Measurements from ENCODE around the gene RNF112. TPM values are rescaled to one million over a fixed set of nuclear protein-coding genes. Genes with fewer than 3 reads are reported as not detected.

Gene RNF112
- total RNA-seq, 1 experiment from 2014 or later = 4.9 TPM

GRCh38 chr17:19407601-19408345, 3.3 kb upstream of the RNF112 start (continued):
- no peak for TF ChIP-seq ATF2 (CRISPR knock-in tag; IDR thresholded peaks at IDR 0.05; ENCODE audit: borderline replicate concordance, low read depth)
- TF ChIP-seq GRHL2 (CRISPR knock-in tag; IDR thresholded peaks at IDR 0.05; ENCODE audit: insufficient replicate concordance, severe bottlenecking) = no peak
- TF ChIP-seq NFYB (CRISPR knock-in tag; conservative IDR thresholded peaks at IDR 0.05; ENCODE audit: low read depth) = no peak
- no peak for TF ChIP-seq SP1 (CRISPR knock-in tag; conservative IDR thresholded peaks at IDR 0.05)
- TF ChIP-seq NR3C1 (CRISPR knock-in tag; conservative IDR thresholded peaks at IDR 0.05; ENCODE audit: low read depth) = no peak
- TF ChIP-seq ELF4 (CRISPR knock-in tag; IDR thresholded peaks at IDR 0.05; ENCODE audit: low read depth) = no peak

DNA sequence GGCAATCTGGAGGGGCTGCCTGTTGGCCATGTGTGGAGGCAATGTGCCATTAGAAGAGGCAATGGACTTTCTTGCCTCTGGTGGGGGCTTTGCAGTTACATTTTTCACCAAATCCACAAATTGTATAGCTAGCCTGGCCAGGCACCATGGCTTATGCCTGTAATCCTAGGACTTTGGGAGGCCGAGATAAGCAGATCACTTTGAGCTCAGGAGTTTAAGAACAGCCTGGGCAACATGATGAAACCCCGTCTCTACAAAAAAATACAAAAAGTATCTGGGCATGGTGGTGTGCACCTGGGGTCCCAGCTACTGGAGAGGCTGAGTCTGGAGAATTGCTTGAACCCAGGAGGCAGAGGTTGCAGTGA, 2.7 kb upstream of the RNF112 start:
- peaks cover 3% of the 10 kb centered on the region; the same call in 1 of the 2 replicates for H3K9me3 Mint-ChIP-seq
- TF ChIP-seq CTCF (IDR thresholded peaks at IDR 0.05) = no peak
- TF ChIP-seq KAT7 (CRISPR knock-in tag; IDR thresholded peaks at IDR 0.05; ENCODE audit: borderline replicate concordance) = no peak
- TF ChIP-seq, protein P1, sequence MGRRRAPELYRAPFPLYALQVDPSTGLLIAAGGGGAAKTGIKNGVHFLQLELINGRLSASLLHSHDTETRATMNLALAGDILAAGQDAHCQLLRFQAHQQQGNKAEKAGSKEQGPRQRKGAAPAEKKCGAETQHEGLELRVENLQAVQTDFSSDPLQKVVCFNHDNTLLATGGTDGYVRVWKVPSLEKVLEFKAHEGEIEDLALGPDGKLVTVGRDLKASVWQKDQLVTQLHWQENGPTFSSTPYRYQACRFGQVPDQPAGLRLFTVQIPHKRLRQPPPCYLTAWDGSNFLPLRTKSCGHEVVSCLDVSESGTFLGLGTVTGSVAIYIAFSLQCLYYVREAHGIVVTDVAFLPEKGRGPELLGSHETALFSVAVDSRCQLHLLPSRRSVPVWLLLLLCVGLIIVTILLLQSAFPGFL (CRISPR knock-in tag; IDR thresholded peaks at IDR 0.05; ENCODE audit: borderline replicate concordance) = no peak
- TF ChIP-seq OVOL2 (CRISPR knock-in tag; IDR thresholded peaks at IDR 0.05; ENCODE audit: borderline replicate concordance) = no peak
- TF ChIP-seq, protein P2, sequence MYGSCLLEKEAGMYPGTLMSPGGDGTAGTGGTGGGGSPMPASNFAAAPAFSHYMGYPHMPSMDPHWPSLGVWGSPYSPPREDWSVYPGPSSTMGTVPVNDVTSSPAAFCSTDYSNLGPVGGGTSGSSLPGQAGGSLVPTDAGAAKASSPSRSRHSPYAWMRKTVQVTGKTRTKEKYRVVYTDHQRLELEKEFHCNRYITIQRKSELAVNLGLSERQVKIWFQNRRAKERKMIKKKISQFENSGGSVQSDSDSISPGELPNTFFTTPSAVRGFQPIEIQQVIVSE (CRISPR knock-in tag; IDR thresholded peaks at IDR 0.05; ENCODE audit: borderline replicate concordance) = no peak
- no peak for TF ChIP-seq NFYB (CRISPR knock-in tag; conservative IDR thresholded peaks at IDR 0.05; ENCODE audit: low read depth)
- no peak for TF ChIP-seq ZBTB43 (CRISPR knock-in tag; IDR thresholded peaks at IDR 0.05)
- TF ChIP-seq E2F4 (CRISPR knock-in tag; IDR thresholded peaks at IDR 0.05; ENCODE audit: borderline replicate concordance, low read depth) = no peak
- TF ChIP-seq E2F1 (CRISPR knock-in tag; IDR thresholded peaks at IDR 0.05) = no peak
- no peak for TF ChIP-seq ETV6 (CRISPR knock-in tag; IDR thresholded peaks at IDR 0.05)
- no peak for TF ChIP-seq TCF7 (CRISPR knock-in tag; IDR thresholded peaks at IDR 0.05; ENCODE audit: low read depth)
- TF ChIP-seq ZNF416 (CRISPR knock-in tag; IDR thresholded peaks at IDR 0.05) = no peak
- TF ChIP-seq, protein P3, sequence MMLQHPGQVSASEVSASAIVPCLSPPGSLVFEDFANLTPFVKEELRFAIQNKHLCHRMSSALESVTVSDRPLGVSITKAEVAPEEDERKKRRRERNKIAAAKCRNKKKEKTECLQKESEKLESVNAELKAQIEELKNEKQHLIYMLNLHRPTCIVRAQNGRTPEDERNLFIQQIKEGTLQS (CRISPR knock-in tag; conservative IDR thresholded peaks at IDR 0.05) = no peak
- TF ChIP-seq, protein P4, sequence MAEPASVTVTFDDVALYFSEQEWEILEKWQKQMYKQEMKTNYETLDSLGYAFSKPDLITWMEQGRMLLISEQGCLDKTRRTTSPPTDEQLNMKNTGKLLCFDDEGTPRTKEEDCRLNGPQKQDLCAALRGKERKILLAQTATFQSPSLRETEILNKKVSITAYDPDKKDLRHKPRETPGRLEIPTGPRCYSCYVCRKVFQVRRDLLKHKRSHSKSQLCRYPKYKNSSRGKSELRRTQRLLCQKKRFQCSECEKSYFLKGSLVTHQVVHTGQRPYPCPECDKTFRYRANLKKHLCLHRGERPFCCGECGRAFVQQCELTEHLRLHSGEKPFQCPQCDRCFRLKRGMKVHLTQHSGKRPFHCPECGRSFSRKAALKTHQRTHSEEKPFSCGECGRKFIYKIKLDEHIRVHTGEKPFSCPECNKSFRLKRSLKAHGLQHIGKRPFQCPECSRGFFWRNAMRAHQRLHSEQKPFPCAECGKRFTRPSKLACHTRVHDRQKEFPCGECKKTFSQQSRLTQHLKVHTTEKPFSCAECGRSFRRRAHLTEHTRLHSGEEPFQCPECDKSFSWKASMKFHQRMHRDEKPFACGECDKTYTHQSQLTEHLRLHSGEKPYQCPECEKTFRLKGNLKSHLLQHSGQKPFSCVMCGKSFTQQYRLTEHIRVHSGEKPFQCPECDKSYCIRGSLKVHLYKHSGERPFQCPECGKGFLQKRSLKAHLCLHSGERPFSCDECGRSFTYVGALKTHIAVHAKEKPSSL (CRISPR knock-in tag; conservative IDR thresholded peaks at IDR 0.05) = no peak
- TF ChIP-seq ZNF317 (CRISPR knock-in tag; IDR thresholded peaks at IDR 0.05; ENCODE audit: borderline replicate concordance, low read depth) = no peak
- TF ChIP-seq ZMAT4 (CRISPR knock-in tag; IDR thresholded peaks at IDR 0.05) = no peak
- ATAC-seq (no peak), DNase-seq (ENCODE audit: low spot score) (no peak)
- CTCF ChIA-PET = interaction anchor here (1.1 to 1.3 kb wide), 2 partner anchors 11 to 39 kb away, joined by 3 to 5 read pairs; no protein-coding TSS in a partner anchor
- no peak overlapping the region for H3K27ac Mint-ChIP-seq
- POLR2A ChIA-PET = no interaction called here
- no peaks in the 10 kb centered on the region for H3K36me3 Mint-ChIP-seq
- H3K4me3 Mint-ChIP-seq = no peak overlapping the region
- H3K27me3 Mint-ChIP-seq (ENCODE audit: low read depth) = no peaks in the 10 kb centered on the region; the same call in 1 of the 2 replicates
- peaks cover 19% of the 10 kb centered on the region for H3K4me1 Mint-ChIP-seq
